GM18867 (cell line): ENCODE results near the gene SPDYE2.
"Not testable (repeated sequence)": the region's sequence is repeated elsewhere in the genome, so short reads cannot be mapped to it uniquely, and the experiment has no call there.

Experiments used
- ATAC-seq: cut with Tn5 transposase; IDR thresholded peaks from one replicate; pipeline ENCODE4 v1.9.1; 2021; ENCODE audit warnings: mild to moderate bottlenecking, moderate library complexity; ENCODE audit not compliant: unreplicated experiment

The SPDYE2 gene

DNA sequence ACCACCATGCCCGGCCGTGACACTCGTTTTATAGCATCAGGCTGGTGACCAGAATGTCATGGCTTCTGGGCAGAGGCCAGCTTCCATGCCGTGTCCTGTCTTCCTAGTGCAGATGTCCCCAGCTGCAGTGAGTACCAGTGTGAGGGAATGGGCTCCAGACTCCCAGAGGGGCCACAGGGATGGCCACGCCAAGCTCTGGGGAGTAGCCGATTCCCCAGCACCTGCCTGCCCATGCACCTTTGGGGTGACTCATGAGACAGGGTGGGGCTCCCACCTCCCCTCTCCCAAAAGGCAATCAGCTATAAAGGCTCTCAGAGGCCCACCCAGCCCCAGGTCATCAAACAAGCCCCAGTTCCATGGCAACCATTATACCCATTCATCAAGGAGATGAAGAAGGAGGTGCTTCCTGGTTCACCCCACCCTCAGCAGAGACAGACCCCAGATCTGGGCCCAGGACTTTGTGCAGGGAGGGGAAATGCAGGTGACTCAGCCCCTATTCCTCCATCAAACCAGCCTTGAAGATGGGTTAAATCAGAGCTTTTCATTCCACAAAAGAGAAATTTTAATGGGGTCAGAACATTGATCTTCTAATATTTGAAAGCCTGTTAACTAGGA lies at the start of gene SPDYE2:
Gene SPDYE2 (plus strand): TSS at position 419 of the 615 bp plus-strand sequence. CDS start 2,030 bp downstream, outside the sequence.
- not testable (repeated sequence) for ATAC-seq

DNA sequence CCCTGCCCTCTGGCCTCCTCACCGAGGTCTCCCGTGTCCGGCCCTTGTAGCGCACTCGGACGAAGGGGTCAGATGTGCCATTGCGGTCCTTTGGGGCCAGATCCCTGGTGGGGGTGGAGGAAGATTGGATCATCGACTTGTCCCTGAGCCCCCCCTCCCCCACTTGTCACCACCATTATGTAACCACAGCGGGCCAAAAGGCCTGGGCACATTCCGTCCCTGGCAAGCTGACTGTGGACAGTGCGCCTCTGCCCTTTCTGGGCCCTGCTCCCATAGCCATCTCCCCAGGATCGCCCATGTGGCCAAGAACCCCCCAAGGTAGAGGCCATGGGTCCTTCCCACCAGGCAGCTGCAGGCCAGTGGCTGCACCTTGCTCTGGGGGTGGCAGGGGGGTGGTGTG lies 47.9 kb upstream of the SPDYE2 start:
- ATAC-seq = not testable (repeated sequence)

- ATAC-seq = not testable (repeated sequence)
These were observed 45.5 kb upstream of the SPDYE2 start for GRCh38 chr7:102505298-102506185.

DNA sequence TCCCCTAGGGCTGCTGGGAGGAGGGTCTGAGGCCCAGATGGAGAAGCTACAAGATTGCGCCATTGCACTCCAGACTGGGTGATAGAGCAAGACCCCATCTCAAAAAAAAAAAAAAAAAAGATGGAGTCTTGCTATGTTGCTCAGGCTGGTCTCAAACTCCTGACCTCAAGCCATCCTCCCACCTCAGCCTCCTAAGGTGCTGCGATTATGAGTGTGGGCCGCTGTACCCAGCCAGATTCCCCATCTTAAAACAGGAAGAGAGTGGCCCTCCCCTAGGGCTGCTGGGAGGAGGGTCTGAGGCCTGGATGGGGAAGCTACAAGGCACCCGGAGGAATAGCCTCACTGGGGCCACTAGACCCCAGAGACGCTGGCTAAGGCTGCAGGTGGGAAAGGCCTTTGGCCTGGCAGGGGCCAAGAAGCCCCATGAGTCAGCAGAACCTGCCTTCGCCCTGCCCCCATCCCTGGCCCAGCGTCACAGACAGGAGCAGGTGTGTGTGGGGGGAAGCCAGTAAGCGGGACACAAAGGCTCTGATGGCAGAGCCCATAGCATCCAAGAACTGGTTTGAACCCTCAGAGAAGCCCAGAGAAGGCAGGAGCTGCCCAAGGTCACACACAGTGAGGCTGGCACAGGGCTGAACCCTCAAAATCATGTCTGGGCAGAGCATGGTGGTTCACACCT lies 43.5 kb upstream of the SPDYE2 start:
- not testable (repeated sequence) for ATAC-seq

DNA sequence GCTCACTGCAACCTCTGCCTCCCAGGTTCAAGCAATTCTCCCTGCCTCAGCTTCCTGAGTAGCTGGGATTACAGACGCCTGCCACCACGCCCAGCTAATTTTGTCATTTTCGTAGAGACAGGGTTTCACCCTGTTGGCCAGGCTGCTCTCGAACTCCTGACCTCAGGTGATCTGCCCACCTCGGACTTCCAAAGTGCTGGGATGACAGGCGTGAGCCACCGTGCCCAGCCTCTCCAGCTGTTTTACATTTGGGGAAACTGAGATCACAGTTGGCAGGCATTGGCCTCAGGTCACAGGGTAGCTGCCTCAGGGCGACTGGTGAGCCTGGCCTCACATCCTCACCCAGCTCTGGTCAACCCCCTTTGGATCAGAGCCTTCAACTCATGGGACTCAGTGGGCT lies 40.5 kb upstream of the SPDYE2 start:
- ATAC-seq = not testable (repeated sequence)

DNA sequence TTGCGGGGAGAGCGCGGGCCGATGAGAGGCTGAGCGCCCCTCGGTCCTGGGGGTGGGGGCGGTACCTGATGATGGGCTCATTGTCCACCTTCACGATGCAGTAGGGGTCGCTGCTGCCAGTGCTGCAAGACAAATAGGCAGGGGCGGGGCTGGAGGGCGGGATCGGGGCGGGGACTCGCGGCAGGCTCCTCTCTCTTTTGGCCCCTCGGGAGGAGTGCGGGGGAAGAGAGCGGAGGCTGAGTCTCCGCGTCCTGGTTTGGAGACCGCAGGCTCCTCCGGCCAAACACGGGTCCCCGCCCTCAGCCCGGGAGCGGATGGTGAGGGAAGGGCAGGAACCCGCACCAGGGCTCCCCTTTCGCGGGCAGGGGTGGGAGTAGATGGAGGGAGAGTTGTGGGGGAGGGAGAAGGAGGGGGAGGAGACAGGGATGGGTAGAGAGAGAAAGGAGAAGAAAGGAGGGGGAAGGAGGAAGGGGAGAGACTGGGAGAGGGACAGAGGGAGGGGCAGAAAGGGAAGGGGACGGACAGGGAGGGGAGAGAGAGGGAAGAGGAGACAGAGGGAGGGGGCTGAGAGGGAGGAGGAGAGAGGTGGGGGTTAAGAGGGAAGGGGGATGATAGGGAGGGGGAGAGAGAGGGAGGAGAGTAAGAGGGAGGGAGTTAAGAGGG lies 39.0 kb upstream of the SPDYE2 start:
- peak; percentile 35 for ATAC-seq

GRCh38 chr7:102512642-102513221 lies 38.3 kb upstream of the SPDYE2 start:
- not testable (repeated sequence) for ATAC-seq

DNA sequence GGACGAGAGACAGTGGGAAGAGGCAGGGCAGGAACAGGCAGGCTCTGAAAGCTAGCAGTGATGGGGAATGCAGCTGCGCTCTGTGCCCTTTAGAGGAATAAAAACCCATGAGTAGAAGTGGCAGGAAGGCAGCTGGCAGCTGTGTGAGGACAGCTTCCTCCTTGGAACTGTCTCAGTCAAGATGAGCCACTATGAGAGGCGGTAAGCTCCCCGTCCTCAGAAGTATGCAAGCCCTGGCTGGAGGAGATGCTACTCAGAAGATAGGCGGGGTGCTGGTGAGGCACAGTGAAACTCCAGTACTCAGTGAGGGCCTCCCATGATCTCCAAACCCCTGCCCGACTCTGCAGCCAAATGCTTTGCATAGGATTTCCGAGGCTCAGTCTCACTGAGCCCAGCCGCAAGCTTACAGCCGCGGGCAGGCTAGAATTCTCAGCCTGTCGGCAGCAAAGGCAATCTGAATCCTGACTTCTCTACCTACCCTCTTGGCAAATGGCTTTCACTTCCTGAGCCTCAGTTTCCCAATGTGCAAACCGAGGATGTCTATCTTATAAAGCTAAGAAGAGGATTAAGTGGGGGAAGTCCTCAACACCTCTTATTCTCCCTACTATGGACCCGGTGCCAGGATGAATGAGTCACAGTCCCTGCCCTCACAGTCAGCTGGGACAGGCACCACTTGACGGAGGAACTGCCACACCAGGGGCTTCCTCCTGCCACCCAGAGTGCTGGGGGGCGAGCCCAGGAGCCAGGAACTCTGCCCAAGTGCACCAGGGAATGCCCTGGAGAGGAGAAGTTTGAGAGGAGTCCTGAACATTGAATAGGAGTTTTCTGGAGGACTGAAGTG lies 35.9 kb upstream of the SPDYE2 start:
- ATAC-seq = peak; percentile 80

DNA sequence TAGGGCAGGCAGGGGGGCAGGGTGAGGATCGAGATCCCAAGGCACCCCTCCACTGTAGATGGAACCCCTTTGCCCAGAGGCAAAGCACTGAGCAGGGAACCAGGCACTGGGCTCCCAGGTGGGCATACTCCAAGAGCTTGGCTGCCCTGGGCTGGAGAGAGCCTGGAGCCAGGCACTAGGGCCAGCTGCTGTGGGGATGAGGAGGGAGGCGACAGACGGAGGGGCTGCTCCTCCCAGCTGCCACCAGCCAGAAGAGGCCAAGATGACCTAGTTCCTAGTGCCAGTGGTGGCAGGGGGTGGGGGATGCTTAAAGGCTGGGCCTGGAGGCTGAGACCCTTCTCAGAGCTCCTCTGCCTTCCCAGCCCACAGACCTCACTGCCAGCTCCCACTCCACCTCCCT lies 35.1 kb upstream of the SPDYE2 start:
- not testable (repeated sequence) for ATAC-seq

DNA sequence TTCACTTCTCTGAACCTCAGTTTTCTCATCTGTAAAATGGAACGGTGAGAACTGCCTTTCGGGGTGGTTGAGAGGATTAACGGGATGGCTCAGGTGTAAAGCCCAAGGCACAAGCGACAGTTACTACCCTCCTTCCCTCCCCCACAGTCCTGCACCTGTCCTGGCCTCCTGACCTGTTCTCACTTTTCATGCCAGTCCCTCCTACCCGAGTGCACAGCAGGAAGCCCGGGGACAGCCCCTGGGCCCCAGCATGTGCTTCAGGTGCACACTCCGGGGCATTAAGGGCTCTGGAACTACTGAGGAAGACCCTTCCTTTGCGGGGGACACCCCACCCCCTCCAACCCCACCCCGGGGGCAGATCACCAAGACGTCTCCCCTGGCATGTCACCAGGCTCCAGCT lies 34.1 kb upstream of the SPDYE2 start:
- not testable (repeated sequence) for ATAC-seq

DNA sequence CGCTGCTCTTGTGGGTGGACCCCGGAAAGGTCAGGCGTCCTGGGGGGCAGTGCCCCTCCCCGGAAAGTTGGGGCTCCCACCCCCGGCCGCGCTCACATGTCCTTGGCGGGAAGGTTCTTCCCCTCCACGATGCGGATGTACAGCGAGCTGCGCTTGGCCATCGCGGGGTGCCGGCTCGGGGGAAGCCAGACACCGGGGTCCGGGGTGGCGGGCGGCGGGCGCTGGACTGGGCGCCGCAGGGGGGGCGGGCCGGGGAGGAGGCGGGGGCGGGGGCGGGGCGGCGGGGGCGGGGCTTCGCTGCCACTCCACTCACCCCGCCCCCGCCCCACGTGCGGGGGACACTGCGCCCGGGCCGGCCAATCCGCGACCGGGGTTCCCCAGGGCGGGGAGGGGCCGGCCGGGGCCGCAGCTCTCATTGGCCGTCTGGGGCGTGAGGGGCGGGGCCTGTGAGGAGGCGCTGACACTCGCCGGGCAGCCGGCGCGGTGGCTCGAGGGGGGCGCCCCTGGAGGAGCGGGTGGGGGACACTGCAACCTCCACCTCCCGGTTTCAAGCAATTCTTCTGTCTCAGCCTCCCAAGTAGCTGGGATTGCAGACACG lies 33.4 kb upstream of the SPDYE2 start, which contains the start of gene RASA4B:
Gene RASA4B (minus strand): TSS at position 228 of the 598 bp plus-strand sequence. CDS start 67 bp downstream, at position 161.
- peak; percentile 78 for ATAC-seq

DNA sequence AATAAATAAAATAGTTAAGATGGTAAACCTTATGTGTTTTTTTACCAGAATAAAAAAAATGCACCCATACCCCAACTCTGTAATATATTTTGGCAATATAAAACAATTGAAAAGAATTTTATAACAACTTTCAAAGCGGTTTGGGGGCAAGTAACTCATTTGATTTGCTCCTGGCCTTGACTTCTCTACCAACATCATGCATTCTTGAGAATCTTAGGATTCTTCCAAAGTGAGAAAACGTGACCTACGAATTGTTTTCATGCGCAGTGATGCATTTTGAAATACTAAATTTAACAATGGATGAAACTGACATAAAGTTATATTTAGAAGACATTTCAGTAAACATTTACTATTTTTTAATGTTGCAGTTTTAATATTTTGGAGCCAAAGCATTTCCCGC lies 30.2 kb upstream of the SPDYE2 start:
- not testable (repeated sequence) for ATAC-seq

GRCh38 chr7:102524803-102525202 lies 26.2 kb upstream of the SPDYE2 start:
- ATAC-seq = not testable (repeated sequence)

GRCh38 chr7:102527182-102527581 lies 23.8 kb upstream of the SPDYE2 start:
- ATAC-seq = not testable (repeated sequence)

- ATAC-seq = not testable (repeated sequence)
These were observed 22.9 kb upstream of the SPDYE2 start for GRCh38 chr7:102527822-102528793.

DNA sequence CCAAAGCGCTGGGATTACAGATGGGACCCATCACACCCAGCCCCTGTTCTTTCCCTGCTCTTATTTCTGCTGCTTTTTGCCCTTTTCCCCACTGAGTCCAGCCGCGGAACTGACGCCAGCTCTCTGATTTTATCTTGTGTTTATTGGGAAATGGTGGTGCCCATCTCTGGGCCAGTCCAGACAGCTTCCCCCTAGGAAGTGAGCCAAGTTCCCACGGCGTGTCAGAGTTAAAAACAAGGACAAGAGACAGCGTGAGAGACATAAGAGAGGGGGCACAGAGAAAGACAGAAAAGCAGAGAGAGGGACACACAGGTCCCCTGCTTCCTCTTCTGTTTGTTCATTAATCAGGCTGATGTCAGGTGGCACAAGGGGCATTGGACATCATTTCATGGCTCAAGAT lies 19.4 kb upstream of the SPDYE2 start:
- ATAC-seq = not testable (repeated sequence)

GRCh38 chr7:102532127-102532526 lies 18.9 kb upstream of the SPDYE2 start:
- ATAC-seq = not testable (repeated sequence)

DNA sequence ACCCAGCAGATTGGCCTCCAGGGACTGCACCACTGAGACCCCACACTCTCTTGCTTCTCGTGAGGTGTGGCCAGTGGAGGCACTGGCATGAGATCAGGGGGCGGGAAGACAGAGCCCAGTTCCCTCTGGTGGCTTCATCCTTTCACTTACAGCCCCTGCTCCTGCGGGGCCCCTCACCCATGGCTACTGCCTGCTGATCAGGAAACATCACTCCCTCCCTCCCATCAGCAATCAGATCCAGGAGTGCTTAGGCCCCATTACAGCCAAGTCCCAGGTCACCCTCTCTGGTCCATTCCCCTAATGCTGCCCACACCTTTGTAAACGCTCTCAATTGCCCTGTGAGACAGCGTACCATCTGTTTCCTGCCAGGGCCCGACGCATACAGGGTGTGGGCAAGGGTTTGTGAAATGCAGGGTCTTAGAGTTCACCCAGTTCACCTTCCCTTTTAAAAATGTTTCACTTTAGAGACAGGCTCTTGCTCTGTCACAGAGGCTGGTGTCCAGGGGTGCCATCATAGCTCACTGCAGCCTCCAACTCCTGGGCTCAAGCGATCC lies 15.9 kb upstream of the SPDYE2 start:
- not testable (repeated sequence) for ATAC-seq
